Measurements from ENCODE around the gene GABBR2. TPM values are rescaled to one million over a fixed set of nuclear protein-coding genes. Genes with fewer than 3 reads are reported as not detected.

Gene GABBR2
- total RNA-seq, 1 experiment from 2014 or later, result not detected

DNA sequence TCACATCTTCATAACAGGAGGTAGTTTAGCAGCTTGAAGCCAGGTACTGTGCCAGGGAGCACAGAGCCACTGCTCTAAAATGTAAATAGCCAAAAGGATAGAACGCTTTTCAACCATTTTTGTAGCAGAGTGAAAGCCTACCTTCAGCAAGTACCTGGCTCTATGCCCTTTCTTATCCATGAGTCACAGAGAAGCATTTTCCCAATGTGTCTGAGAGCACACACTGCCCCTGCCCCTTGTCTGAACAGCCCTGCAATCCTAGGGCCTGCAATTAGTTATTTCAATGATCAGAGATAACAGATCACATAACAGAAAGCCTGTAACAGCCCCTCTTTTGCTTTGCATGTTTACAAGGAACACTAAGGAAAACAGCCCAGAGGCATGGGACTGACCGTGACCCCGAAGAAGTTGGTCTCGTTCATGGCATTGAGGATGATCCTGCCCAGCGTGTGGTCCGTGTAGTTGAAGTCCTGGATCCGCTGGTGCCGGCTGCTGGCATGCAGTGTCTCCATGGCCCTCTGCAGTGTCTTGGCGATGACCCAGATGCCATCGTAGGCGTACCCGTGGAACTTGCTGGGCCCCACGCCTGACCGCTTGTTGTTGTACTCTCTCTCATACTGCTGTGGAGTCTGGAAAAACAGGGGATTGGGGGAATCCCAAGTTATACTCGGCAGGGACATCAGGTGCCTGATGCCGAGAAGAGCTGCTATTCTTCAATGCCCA is 255.0 kb downstream of the GABBR2 start:
- Histone ChIP-seq H3K4me3 (ENCODE audit: low read depth, low read length, poor library complexity, severe bottlenecking) (no peak overlapping the region), H3K27ac (ENCODE audit: low read depth, low read length, poor library complexity, severe bottlenecking) (no peak overlapping the region), H3K27me3 (replicated peaks; ENCODE audit: insufficient read depth, low read depth, low read length, poor library complexity) (peaks cover 23% of the 10 kb centered on the region), H3K4me1 (ENCODE audit: insufficient read depth, low read length, poor library complexity, severe bottlenecking) (no peaks in the 10 kb centered on the region), H3K36me3 (ENCODE audit: insufficient read depth, low read length, poor library complexity, severe bottlenecking) (no peaks in the 10 kb centered on the region), H3K9me3 (ENCODE audit: low read depth, low read length, poor library complexity, severe bottlenecking) (no peaks in the 10 kb centered on the region)
- no TSS peak for BruUV-seq (replicated peaks)
- TF ChIP-seq, protein P1, sequence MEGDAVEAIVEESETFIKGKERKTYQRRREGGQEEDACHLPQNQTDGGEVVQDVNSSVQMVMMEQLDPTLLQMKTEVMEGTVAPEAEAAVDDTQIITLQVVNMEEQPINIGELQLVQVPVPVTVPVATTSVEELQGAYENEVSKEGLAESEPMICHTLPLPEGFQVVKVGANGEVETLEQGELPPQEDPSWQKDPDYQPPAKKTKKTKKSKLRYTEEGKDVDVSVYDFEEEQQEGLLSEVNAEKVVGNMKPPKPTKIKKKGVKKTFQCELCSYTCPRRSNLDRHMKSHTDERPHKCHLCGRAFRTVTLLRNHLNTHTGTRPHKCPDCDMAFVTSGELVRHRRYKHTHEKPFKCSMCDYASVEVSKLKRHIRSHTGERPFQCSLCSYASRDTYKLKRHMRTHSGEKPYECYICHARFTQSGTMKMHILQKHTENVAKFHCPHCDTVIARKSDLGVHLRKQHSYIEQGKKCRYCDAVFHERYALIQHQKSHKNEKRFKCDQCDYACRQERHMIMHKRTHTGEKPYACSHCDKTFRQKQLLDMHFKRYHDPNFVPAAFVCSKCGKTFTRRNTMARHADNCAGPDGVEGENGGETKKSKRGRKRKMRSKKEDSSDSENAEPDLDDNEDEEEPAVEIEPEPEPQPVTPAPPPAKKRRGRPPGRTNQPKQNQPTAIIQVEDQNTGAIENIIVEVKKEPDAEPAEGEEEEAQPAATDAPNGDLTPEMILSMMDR (conservative IDR thresholded peaks at IDR 0.05; ENCODE audit: low read depth, low read length), result no peak
- TF ChIP-seq EZH2 (IDR thresholded peaks at IDR 0.05; ENCODE audit: borderline replicate concordance, low read depth, low read length, poor library complexity, severe bottlenecking), result no peak
- CTCF ChIA-PET, result no interaction called here
- intact Hi-C loops (cut with micrococcal nuclease; ENCODE audit: unreplicated experiment), result no loop called here
- POLR2A ChIA-PET (ENCODE audit: low non-redundant PET), result no interaction called here
- DNase-seq (ENCODE audit: low spot score), result no peak

DNA sequence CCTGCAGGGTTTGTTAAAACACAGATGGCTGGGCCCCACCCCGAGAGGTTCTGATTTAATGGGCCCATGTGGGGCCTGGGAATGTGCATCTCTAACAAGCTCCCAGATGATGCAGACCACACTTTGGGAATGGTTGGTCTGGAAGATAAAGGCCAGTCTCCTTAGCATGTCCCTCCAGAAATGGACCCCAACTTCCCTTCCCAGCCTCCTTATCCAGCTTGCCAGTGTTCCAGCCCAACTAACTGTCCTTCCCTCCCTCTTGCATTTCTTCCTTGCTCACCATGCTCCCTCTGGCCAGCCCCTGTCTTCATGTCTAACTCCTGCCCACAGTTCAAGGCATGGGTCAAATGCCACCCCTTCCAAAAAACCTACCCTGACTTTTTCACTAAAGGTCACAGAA is 257.2 kb downstream of the GABBR2 start:
- no peaks in the 10 kb centered on the region for H3K4me1 ChIP-seq (ENCODE audit: insufficient read depth, low read length, poor library complexity, severe bottlenecking)
- no peak overlapping the region for H3K4me3 ChIP-seq (ENCODE audit: low read depth, low read length, poor library complexity, severe bottlenecking)
- CTCF ChIA-PET, result no interaction called here
- POLR2A ChIA-PET (ENCODE audit: low non-redundant PET), result no interaction called here
- no peaks in the 10 kb centered on the region for H3K36me3 ChIP-seq (ENCODE audit: insufficient read depth, low read length, poor library complexity, severe bottlenecking)
- intact Hi-C loops (cut with micrococcal nuclease; ENCODE audit: unreplicated experiment), result no loop called here
- BruUV-seq (replicated peaks), result no TSS peak
- TF ChIP-seq, protein P1 (conservative IDR thresholded peaks at IDR 0.05; ENCODE audit: low read depth, low read length), result no peak
- TF ChIP-seq EZH2 (IDR thresholded peaks at IDR 0.05; ENCODE audit: borderline replicate concordance, low read depth, low read length, poor library complexity, severe bottlenecking), result no peak
- no peak for DNase-seq (ENCODE audit: low spot score)
- no peak overlapping the region for H3K27ac ChIP-seq (ENCODE audit: low read depth, low read length, poor library complexity, severe bottlenecking)
- H3K9me3 ChIP-seq (ENCODE audit: low read depth, low read length, poor library complexity, severe bottlenecking), result no peaks in the 10 kb centered on the region
- peaks cover 26% of the 10 kb centered on the region for H3K27me3 ChIP-seq (replicated peaks; ENCODE audit: insufficient read depth, low read depth, low read length, poor library complexity)

DNA sequence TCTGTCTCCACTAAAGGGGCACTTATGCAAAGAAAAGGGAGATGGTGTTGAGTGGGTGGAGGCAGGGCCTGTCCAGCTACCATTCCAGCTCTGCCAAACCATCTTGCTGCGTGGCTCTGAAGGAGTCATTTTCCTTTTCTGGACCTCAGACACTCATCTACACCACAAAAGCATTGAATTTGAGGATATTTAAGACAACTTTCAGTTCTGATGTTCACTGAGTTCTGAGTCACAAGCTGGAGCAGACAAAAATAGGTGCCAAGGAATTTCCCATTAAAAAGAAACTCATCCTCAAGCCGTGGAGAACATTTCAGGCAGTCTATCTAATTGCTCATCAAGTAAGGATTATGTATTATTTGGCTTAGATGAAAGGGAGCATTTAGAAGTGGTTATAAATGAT is 258.2 kb downstream of the GABBR2 start:
- Histone ChIP-seq H3K36me3 (ENCODE audit: insufficient read depth, low read length, poor library complexity, severe bottlenecking) (no peaks in the 10 kb centered on the region), H3K27ac (ENCODE audit: low read depth, low read length, poor library complexity, severe bottlenecking) (no peak overlapping the region), H3K9me3 (ENCODE audit: low read depth, low read length, poor library complexity, severe bottlenecking) (no peaks in the 10 kb centered on the region), H3K4me3 (ENCODE audit: low read depth, low read length, poor library complexity, severe bottlenecking) (no peak overlapping the region), H3K27me3 (replicated peaks; ENCODE audit: insufficient read depth, low read depth, low read length, poor library complexity) (peaks cover 19% of the 10 kb centered on the region), H3K4me1 (ENCODE audit: insufficient read depth, low read length, poor library complexity, severe bottlenecking) (no peaks in the 10 kb centered on the region)
- intact Hi-C loops (cut with micrococcal nuclease; ENCODE audit: unreplicated experiment), result no loop called here
- no peak for DNase-seq (ENCODE audit: low spot score)
- BruUV-seq (replicated peaks), result no TSS peak
- POLR2A ChIA-PET (ENCODE audit: low non-redundant PET), result no interaction called here
- TF ChIP-seq EZH2 (IDR thresholded peaks at IDR 0.05; ENCODE audit: borderline replicate concordance, low read depth, low read length, poor library complexity, severe bottlenecking), result no peak
- TF ChIP-seq, protein P1 (conservative IDR thresholded peaks at IDR 0.05; ENCODE audit: low read depth, low read length), result no peak
- CTCF ChIA-PET, result no interaction called here

Data from A673 (cell line).